ENCODE data around the gene TTLL6. TPM values are rescaled to one million over a fixed set of nuclear protein-coding genes. Genes with fewer than 3 reads are reported as not detected.
"Not testable (repeated sequence)": the region's sequence is repeated elsewhere in the genome, so short reads cannot be mapped to it uniquely, and the experiment has no call there.

The TTLL6 gene
- total RNA-seq, 2 experiments from 2014 or later: not detected

DNA sequence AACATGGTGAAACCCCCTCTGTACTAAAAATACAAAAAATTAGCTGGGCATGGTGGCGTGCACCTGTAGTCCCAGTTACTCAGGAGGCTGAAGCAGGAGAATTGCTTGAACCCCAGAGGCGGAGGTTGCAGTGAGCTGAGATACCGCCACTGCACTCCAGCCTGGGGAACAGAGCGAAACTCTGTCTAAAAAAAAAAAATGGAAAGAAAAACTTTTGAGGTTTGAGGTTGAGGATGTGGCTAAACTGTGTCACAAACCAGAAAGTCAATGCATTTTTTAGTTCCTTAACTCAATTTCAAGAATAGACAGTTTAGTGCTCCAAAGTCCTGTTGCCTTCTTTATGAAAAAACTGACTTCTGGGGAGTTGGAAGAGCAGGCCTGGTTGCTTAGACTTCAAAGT, 20.4 kb upstream of the TTLL6 start:
- intact Hi-C loops (cut with DNase I, micrococcal nuclease); H3K27me3 Mint-ChIP-seq; POLR2A ChIA-PET; H3K27ac Mint-ChIP-seq; H3K9me3 Mint-ChIP-seq (ENCODE audit: low read depth): not testable (repeated sequence)
- Mint-ChIP-seq H3K36me3 (ENCODE audit: low read depth) (peaks cover 10% of the 10 kb centered on the region), H3K4me3 (peak overlapping the region; percentile 52), H3K4me1 (peaks cover 89% of the 10 kb centered on the region)
- peak; percentile 24 for ATAC-seq
- CTCF ChIA-PET: interaction anchor here (0.6 to 0.8 kb wide), 2 partner anchors 48 to 389 kb away, joined by 3 read pairs; no protein-coding TSS in a partner anchor
- DNase-seq: peak; percentile 27

GRCh38 chr17:48835971-48836370, 18.9 kb upstream of the TTLL6 start:
- ChIA-PET CTCF (interaction anchor here (0.6 to 2.7 kb wide), 14 partner anchors 11 to 169 kb away, joined by 3 to 11 read pairs (median 4); no protein-coding TSS in a partner anchor), POLR2A (no interaction called here)

DNA sequence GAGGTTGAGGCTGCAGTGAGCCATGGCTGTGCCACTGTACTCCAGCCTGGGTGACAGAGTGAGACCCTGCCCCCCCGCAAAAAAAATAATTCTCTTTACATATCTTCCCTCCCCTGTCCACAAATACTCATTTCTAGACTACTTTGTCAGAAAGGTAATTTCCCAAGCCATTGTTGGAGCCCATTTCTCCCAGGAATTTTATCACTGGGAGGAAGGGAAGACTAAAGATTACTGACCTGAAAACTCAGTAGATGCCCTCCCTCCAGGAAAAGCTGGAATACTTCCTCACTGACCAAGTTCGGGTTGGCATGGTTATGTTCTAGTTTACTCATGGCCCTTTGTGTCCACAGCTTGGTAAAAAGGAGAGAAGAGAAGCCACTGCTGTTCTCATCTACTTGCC, 17.9 kb upstream of the TTLL6 start:
- Mint-ChIP-seq H3K4me1 (peaks cover 79% of the 10 kb centered on the region), H3K4me3 (no peak overlapping the region), H3K27me3 (peaks cover 2% of the 10 kb centered on the region), H3K36me3 (ENCODE audit: low read depth) (peaks cover 7% of the 10 kb centered on the region), H3K27ac (no peak overlapping the region), H3K9me3 (ENCODE audit: low read depth) (no peaks in the 10 kb centered on the region)
- intact Hi-C loops (cut with DNase I, micrococcal nuclease): loop anchor here in 1 of 2 experiments (5.0 kb wide), 1 partner anchor 728 kb away; the partner anchor contains the start of gene SNX11
- DNase-seq (no peak), ATAC-seq (no peak)
- ChIA-PET POLR2A (no interaction called here), CTCF (interaction anchor here (0.6 to 2.7 kb wide), 11 partner anchors 9 to 733 kb away, joined by 3 to 11 read pairs (median 5); no protein-coding TSS in a partner anchor)

More at GRCh38 chr17:48835971-48836370, 18.9 kb upstream of the TTLL6 start:
- Mint-ChIP-seq H3K27ac (no peak overlapping the region), H3K4me3 (no peak overlapping the region), H3K4me1 (peaks cover 87% of the 10 kb centered on the region), H3K36me3 (ENCODE audit: low read depth) (peaks cover 7% of the 10 kb centered on the region), H3K9me3 (ENCODE audit: low read depth) (no peaks in the 10 kb centered on the region), H3K27me3 (peaks cover 2% of the 10 kb centered on the region)
- no peak for ATAC-seq
- intact Hi-C loops (cut with DNase I, micrococcal nuclease): no loop called here
- peak; percentile 23 for DNase-seq

GRCh38 chr17:48831549-48831883, 14.5 kb upstream of the TTLL6 start:
- H3K4me1 Mint-ChIP-seq: peaks cover 51% of the 10 kb centered on the region
- DNase-seq (no peak), ATAC-seq (no peak)
- POLR2A ChIA-PET: interaction anchor here (0.6 kb wide), 1 partner anchor 109 kb away, joined by 4 read pairs; no protein-coding TSS in a partner anchor
- no peaks in the 10 kb centered on the region for H3K9me3 Mint-ChIP-seq (ENCODE audit: low read depth)
- CTCF ChIA-PET: interaction anchor here (0.8 to 2.9 kb wide), 5 partner anchors 14 to 53 kb away, joined by 3 to 12 read pairs (median 6); partner anchors contain the start of gene TTLL6
- H3K27ac Mint-ChIP-seq: peak overlapping the region; percentile 81
- peaks cover 7% of the 10 kb centered on the region for H3K36me3 Mint-ChIP-seq (ENCODE audit: low read depth)
- H3K27me3 Mint-ChIP-seq: peaks cover 2% of the 10 kb centered on the region
- H3K4me3 Mint-ChIP-seq: peak overlapping the region; percentile 84
- intact Hi-C loops (cut with DNase I, micrococcal nuclease): loop anchor here (1.0 to 5.0 kb wide), 8 partner anchors 10 to 724 kb away; partner anchors contain the start of genes ATP5MC1 (in 2 of the 2), SNF8 (in 1 of the 2), SNX11 (in 1 of the 2) and TTLL6 (in 1 of the 2)

- peaks cover 3% of the 10 kb centered on the region for H3K36me3 Mint-ChIP-seq (ENCODE audit: low read depth)
- intact Hi-C loops (cut with DNase I, micrococcal nuclease): loop anchor here (1.0 to 5.0 kb wide), 8 partner anchors 10 to 724 kb away; partner anchors contain the start of genes ATP5MC1 (in 2 of the 2), SNF8 (in 1 of the 2), SNX11 (in 1 of the 2) and TTLL6 (in 1 of the 2)
- DNase-seq: peak; percentile 95
- CTCF ChIA-PET: interaction anchor here (1.0 to 2.9 kb wide), 7 partner anchors 13 to 53 kb away, joined by 3 to 12 read pairs (median 5); partner anchors contain the start of gene TTLL6
- peaks cover 45% of the 10 kb centered on the region for H3K4me1 Mint-ChIP-seq
- no peaks in the 10 kb centered on the region for H3K9me3 Mint-ChIP-seq (ENCODE audit: low read depth)
- POLR2A ChIA-PET: no interaction called here
- H3K27ac Mint-ChIP-seq: peak within 1 kb of the TSS; percentile 96
- no peaks in the 10 kb centered on the region for H3K27me3 Mint-ChIP-seq
- ATAC-seq: peak; percentile 91
- H3K4me3 Mint-ChIP-seq: peak within 1 kb of the TSS; percentile 84
Measured at GRCh38 chr17:48830840-48831548, 14.0 kb upstream of the TTLL6 start, which contains the start of gene CALCOCO2. Gene CALCOCO2 (plus strand): TSS chr17:48831035. CDS start chr17:48841708, 10,673 bp downstream.

DNA sequence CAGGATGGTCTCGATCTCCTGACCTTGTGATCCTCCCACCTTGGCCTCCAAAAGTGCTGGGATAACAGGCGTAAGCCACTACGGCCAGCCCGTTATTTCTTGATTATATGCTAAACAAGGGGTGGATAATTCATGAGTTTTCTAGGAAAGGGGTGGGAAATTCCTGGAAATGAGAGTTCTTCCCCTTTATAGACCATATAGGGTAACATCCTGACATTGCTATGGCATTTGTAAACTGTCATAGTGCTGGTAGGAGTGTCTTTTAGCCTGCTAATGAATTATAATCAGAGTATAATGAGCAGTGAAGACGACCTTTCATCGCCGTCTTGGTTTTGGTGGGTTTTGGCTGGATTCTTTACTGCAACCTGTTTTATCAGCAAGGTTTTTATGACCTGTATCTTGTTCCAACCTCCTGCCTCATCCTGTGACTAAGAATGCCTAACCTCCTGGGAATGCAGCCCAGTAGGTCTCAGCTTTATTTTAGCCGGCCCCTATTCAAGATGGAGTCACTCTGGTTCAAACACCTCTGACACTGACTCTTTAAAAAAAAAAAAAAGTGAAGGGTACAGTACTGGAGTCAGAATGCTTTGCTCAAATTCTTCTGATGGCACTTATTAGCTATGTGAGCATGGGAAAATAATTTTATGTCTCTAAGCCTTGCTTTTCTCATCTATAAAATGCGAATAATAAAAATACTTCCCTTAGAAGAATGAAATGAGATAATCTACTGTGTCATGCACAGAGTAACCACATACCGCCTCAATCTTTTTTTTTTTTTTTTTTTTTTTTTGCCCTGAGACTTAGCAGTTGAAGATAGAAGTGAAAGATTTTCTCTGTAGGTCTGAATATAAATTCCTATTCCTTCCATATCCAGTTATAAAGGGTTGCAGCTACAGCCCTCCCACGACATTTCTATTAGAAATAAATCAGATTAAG, 8.7 kb upstream of the TTLL6 start:
- no peak overlapping the region for H3K4me3 Mint-ChIP-seq
- POLR2A ChIA-PET: no interaction called here
- H3K27me3 Mint-ChIP-seq: peaks cover 5% of the 10 kb centered on the region
- H3K27ac Mint-ChIP-seq: no peak overlapping the region
- no peak for DNase-seq
- no peaks in the 10 kb centered on the region for H3K9me3 Mint-ChIP-seq (ENCODE audit: low read depth)
- peaks cover 5% of the 10 kb centered on the region for H3K4me1 Mint-ChIP-seq
- intact Hi-C loops (cut with DNase I, micrococcal nuclease): no loop called here
- no peak for ATAC-seq
- CTCF ChIA-PET: interaction anchor here (0.6 to 2.6 kb wide), 5 partner anchors 10 to 101 kb away, joined by 3 to 11 read pairs (median 3); no protein-coding TSS in a partner anchor
- H3K36me3 Mint-ChIP-seq (ENCODE audit: low read depth): no peaks in the 10 kb centered on the region

DNA sequence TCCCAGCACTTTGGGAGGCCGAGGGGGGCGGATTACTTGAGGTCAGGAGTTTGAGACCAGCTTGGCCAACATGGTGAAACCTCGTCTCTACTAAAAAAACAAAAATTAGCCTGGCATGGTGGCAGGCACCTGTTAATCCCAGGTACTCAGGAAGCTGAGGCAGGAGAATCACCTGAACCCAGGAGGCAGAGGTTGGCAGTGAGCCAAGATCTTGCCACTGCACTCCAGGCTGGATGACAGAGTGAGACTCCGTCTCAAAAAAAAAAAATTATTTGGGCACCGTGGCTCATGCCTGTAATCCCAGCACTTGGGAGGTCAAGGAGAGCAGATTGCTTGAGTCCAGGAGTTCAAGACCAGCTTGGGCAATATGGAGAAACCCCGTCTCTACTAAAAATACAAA, 3.9 kb upstream of the TTLL6 start:
- peaks cover 28% of the 10 kb centered on the region for H3K27me3 Mint-ChIP-seq
- POLR2A ChIA-PET; H3K9me3 Mint-ChIP-seq (ENCODE audit: low read depth); DNase-seq; H3K4me3 Mint-ChIP-seq; intact Hi-C loops (cut with DNase I, micrococcal nuclease); H3K36me3 Mint-ChIP-seq (ENCODE audit: low read depth); ATAC-seq; H3K27ac Mint-ChIP-seq; H3K4me1 Mint-ChIP-seq: not testable (repeated sequence)
- CTCF ChIA-PET: interaction anchor here (0.7 to 1.4 kb wide), 3 partner anchors 11 to 58 kb away, joined by 3 to 8 read pairs (median 4); no protein-coding TSS in a partner anchor

GRCh38 chr17:48819466-48819865, 2.4 kb upstream of the TTLL6 start:
- ChIA-PET POLR2A (interaction anchor here (0.6 to 0.7 kb wide), 2 partner anchors 161 to 642 kb away, joined by 3 read pairs; no protein-coding TSS in a partner anchor), CTCF (interaction anchor here (3.5 to 10.3 kb wide), 3 partner anchors 15 to 66 kb away, joined by 21 to 203 read pairs (median 21); no protein-coding TSS in a partner anchor)
- intact Hi-C loops (cut with DNase I, micrococcal nuclease): no loop called here
- no peaks in the 10 kb centered on the region for H3K9me3 Mint-ChIP-seq (ENCODE audit: low read depth)
- no peak overlapping the region for H3K27ac Mint-ChIP-seq
- no peak for DNase-seq
- no peak overlapping the region for H3K4me3 Mint-ChIP-seq
- H3K27me3 Mint-ChIP-seq: peaks cover 38% of the 10 kb centered on the region
- H3K36me3 Mint-ChIP-seq (ENCODE audit: low read depth): no peaks in the 10 kb centered on the region
- ATAC-seq: no peak
- peaks cover 14% of the 10 kb centered on the region for H3K4me1 Mint-ChIP-seq

- intact Hi-C loops (cut with DNase I, micrococcal nuclease): no loop called here
- H3K27ac Mint-ChIP-seq: no peak overlapping the region
- no peak for ATAC-seq
Measured at GRCh38 chr17:48818361-48818841, 1.4 kb upstream of the TTLL6 start.

GRCh38 chr17:48816438-48816773, 623 bp downstream of the TTLL6 start:
- H3K9me3 Mint-ChIP-seq (ENCODE audit: low read depth): no peaks in the 10 kb centered on the region
- H3K4me1 Mint-ChIP-seq: peaks cover 15% of the 10 kb centered on the region
- ATAC-seq (no peak), DNase-seq (no peak)
- no peak overlapping the region for H3K27ac Mint-ChIP-seq
- H3K4me3 Mint-ChIP-seq: peak overlapping the region; percentile 63
- H3K36me3 Mint-ChIP-seq (ENCODE audit: low read depth): no peaks in the 10 kb centered on the region
- ChIA-PET POLR2A (interaction anchor here (0.5 kb wide), 1 partner anchor 132 kb away, joined by 3 read pairs; no protein-coding TSS in a partner anchor), CTCF (interaction anchor here (0.7 to 10.3 kb wide), 23 partner anchors 10 to 791 kb away, joined by 3 to 203 read pairs (median 6); partner anchors contain the start of genes ATP5MC1 and CALCOCO2)
- peaks cover 35% of the 10 kb centered on the region for H3K27me3 Mint-ChIP-seq
- intact Hi-C loops (cut with DNase I, micrococcal nuclease): no loop called here

More at GRCh38 chr17:48818361-48818841, 1.4 kb upstream of the TTLL6 start:
- Mint-ChIP-seq H3K27me3 (peaks cover 38% of the 10 kb centered on the region), H3K9me3 (ENCODE audit: low read depth) (no peaks in the 10 kb centered on the region), H3K36me3 (ENCODE audit: low read depth) (no peaks in the 10 kb centered on the region), H3K4me3 (no peak overlapping the region), H3K4me1 (peaks cover 15% of the 10 kb centered on the region)
- CTCF ChIA-PET: interaction anchor here (0.7 to 10.3 kb wide), 5 partner anchors 12 to 67 kb away, joined by 3 to 203 read pairs (median 21); partner anchors contain the start of gene CALCOCO2
- POLR2A ChIA-PET: no interaction called here
- DNase-seq: no peak

Data from activated CD4-positive, alpha-beta T cell treated with anti-CD3 and anti-CD28 coated beads for 36 hours (primary cell).